DOHH2 (cell line): ENCODE results near the gene BTF3L4.
"Not testable (repeated sequence)": the region's sequence is repeated elsewhere in the genome, so short reads cannot be mapped to it uniquely, and the experiment has no call there.

Source experiments
- H3F3A ChIP-seq: fragments of 200-600 bp; sonication (generic), shearing (Covaris generic); 2 replicates; pipeline ENCODE4 v1.6.0; 2016; ENCODE audit warnings: antibody characterized with exemption, mild to moderate bottlenecking; ENCODE audit not compliant: control insufficient read depth, insufficient read depth
- H3K27ac ChIP-seq: fragments of 200-600 bp; sonication (generic); 2 replicates; pipeline ENCODE4 v1.5.1; 2014; ENCODE audit warnings: low read depth, mild to moderate bottlenecking, low read length, moderate library complexity
- H3K27me3 ChIP-seq: fragments of 200-600 bp; sonication (generic); 2 replicates; pipeline ENCODE4 v1.6.1; 2014; ENCODE audit warnings: mild to moderate bottlenecking, low read length, mixed read lengths; ENCODE audit not compliant: control insufficient read depth
- H3K36me3 ChIP-seq: fragments of 200-600 bp; sonication (generic); 2 replicates; pipeline ENCODE4 v1.6.1; 2014; ENCODE audit warnings: mild to moderate bottlenecking, low read length, moderate library complexity, mixed read lengths; ENCODE audit not compliant: control insufficient read depth
- H3K4me1 ChIP-seq: fragments of 200-600 bp; sonication (generic); 2 replicates; pipeline ENCODE4 v1.6.1; 2014; ENCODE audit warnings: mild to moderate bottlenecking, low read length, mixed read lengths; ENCODE audit not compliant: control insufficient read depth
- H3K4me2 ChIP-seq: fragments of 200-600 bp; sonication (generic); 2 replicates; pipeline ENCODE4 v1.6.0; 2014; ENCODE audit warnings: mild to moderate bottlenecking, low read length, moderate library complexity
- H3K4me3 ChIP-seq: fragments of 200-600 bp; sonication (generic); 2 replicates; pipeline ENCODE4 v1.5.1; 2014; ENCODE audit warnings: mild to moderate bottlenecking, low read length, mixed read lengths
- H3K79me2 ChIP-seq: fragments of 200-600 bp; sonication (generic); 2 replicates; pipeline ENCODE4 v1.6.1; 2014; ENCODE audit warnings: mild to moderate bottlenecking, low read length, mixed read lengths; ENCODE audit not compliant: control insufficient read depth
- H3K9me2 ChIP-seq: fragments of 200-600 bp; sonication (generic); replicated peaks from 2 replicates; pipeline ENCODE4 v1.6.1; 2014; ENCODE audit warnings: mild to moderate bottlenecking, low read length, mixed read lengths; ENCODE audit not compliant: control insufficient read depth
- H3K9me3 ChIP-seq: fragments of 200-600 bp; sonication (generic); 2 replicates; pipeline ENCODE4 v1.6.1; 2014; ENCODE audit warnings: antibody characterized with exemption, low read length, mixed read lengths; ENCODE audit not compliant: control insufficient read depth, insufficient read depth
- H4K20me1 ChIP-seq: fragments of 200-600 bp; sonication (generic); 2 replicates; pipeline ENCODE4 v1.6.0; 2014; ENCODE audit warnings: low read depth, mild to moderate bottlenecking, antibody characterized with exemption, low read length, moderate library complexity; ENCODE audit not compliant: control insufficient read depth, insufficient read depth
- EZH2phosphoT487 ChIP-seq: fragments of 200-600 bp; sonication (generic); IDR thresholded peaks from 2 replicates; pipeline ENCODE4 v1.6.1; 2017; ENCODE audit warnings: borderline replicate concordance, mild to moderate bottlenecking, antibody characterized with exemption, low read length, moderate library complexity, mixed read lengths
- TF ChIP-seq, protein P1 (sequence below): fragments of 200-600 bp; sonication (generic); IDR thresholded peaks from one replicate; pipeline ENCODE4 v1.5.1; 2014; ENCODE audit warnings: antibody characterized with exemption, mild to moderate bottlenecking, low read depth, low read length; ENCODE audit not compliant: poor library complexity, severe bottlenecking

BTF3L4 gene

GRCh38 chr1:52022133-52022532 is 34.0 kb upstream of the BTF3L4 start:
- H4K20me1 ChIP-seq: no peaks in the 10 kb centered on the region
- no peaks in the 10 kb centered on the region for H3K79me2 ChIP-seq
- H3K27me3 ChIP-seq: no peaks in the 10 kb centered on the region
- H3K4me2 ChIP-seq: no peak overlapping the region
- TF ChIP-seq, protein P1, sequence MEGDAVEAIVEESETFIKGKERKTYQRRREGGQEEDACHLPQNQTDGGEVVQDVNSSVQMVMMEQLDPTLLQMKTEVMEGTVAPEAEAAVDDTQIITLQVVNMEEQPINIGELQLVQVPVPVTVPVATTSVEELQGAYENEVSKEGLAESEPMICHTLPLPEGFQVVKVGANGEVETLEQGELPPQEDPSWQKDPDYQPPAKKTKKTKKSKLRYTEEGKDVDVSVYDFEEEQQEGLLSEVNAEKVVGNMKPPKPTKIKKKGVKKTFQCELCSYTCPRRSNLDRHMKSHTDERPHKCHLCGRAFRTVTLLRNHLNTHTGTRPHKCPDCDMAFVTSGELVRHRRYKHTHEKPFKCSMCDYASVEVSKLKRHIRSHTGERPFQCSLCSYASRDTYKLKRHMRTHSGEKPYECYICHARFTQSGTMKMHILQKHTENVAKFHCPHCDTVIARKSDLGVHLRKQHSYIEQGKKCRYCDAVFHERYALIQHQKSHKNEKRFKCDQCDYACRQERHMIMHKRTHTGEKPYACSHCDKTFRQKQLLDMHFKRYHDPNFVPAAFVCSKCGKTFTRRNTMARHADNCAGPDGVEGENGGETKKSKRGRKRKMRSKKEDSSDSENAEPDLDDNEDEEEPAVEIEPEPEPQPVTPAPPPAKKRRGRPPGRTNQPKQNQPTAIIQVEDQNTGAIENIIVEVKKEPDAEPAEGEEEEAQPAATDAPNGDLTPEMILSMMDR: no peak
- TF ChIP-seq EZH2phosphoT487: no peak
- H3K4me3 ChIP-seq: no peak overlapping the region
- no peaks in the 10 kb centered on the region for H3K9me2 ChIP-seq
- H3K9me3 ChIP-seq: no peaks in the 10 kb centered on the region
- peaks cover 50% of the 10 kb centered on the region for H3K36me3 ChIP-seq
- H3K4me1 ChIP-seq: no peaks in the 10 kb centered on the region
- H3F3A ChIP-seq: 0 out of 2 replicates have a peak, but pooled peaks cover 2% of the 10 kb centered on the region
- H3K27ac ChIP-seq: no peak overlapping the region

DNA sequence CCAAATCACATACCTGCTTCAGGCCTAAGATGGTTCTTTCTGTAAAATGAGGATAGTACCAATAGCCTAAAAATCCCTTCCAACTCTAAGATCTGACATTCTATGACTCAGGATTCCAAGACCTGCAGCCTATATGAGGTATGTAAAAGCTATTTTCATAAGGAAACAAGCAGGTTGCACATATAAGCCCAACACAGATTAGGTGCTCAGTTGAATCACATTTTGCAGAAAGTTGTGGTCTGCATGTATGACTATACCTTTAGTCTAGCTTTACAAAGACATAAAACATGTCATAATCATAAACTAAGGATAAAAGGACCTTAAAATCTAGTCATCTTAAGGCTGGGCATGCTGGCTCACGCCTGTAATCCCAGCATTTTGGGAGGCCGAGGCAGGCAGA is 29.8 kb upstream of the BTF3L4 start:
- Histone ChIP-seq H3K27me3 (no peaks in the 10 kb centered on the region), H3K36me3 (peaks cover 55% of the 10 kb centered on the region), H3K27ac (no peak overlapping the region), H3K4me2 (no peak overlapping the region), H4K20me1 (no peaks in the 10 kb centered on the region), H3K79me2 (peaks cover 16% of the 10 kb centered on the region), H3K4me3 (no peak overlapping the region), H3K9me2 (no peaks in the 10 kb centered on the region), H3K4me1 (peaks cover 5% of the 10 kb centered on the region), H3K9me3 (no peaks in the 10 kb centered on the region), H3F3A (0 out of 2 replicates have a peak, but pooled peaks cover 2% of the 10 kb centered on the region)
- TF ChIP-seq EZH2phosphoT487: no peak
- TF ChIP-seq, protein P1: no peak

DNA sequence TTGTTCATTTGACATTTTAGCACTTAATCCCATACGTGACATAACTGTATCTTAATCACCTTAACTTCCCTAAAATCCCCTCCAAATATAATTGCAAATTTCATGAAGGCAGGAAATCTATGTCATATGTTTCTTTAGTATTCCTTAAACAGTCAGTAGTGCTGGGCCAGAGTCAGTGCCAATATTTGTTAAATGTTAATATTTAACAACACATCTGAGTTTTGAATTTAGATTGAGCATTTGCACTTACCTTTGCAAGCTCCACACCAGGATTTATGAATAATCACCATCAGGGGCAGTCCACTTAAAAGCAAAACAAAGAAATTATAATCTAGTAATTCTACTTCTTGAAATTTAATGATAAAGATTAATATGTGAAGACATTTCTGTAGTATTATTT is 27.8 kb upstream of the BTF3L4 start:
- Histone ChIP-seq H3K27ac (no peak overlapping the region), H3K79me2 (peaks cover 37% of the 10 kb centered on the region)
- TF ChIP-seq EZH2phosphoT487: no peak
- TF ChIP-seq, protein P1: no peak

GRCh38 chr1:52028839-52029238 is 27.3 kb upstream of the BTF3L4 start:
- Histone ChIP-seq H3K36me3 (peaks cover 58% of the 10 kb centered on the region), H3K79me2 (peaks cover 42% of the 10 kb centered on the region), H3K4me1 (peaks cover 20% of the 10 kb centered on the region), H4K20me1 (peaks cover 14% of the 10 kb centered on the region; the same call in 1 of the 2 replicates)
- not testable (repeated sequence) for H3K27me3 ChIP-seq, H3K4me3 ChIP-seq, H3K9me3 ChIP-seq, H3K27ac ChIP-seq, H3K4me2 ChIP-seq, H3K9me2 ChIP-seq, H3F3A ChIP-seq

More for the DNA sequence above, 27.8 kb upstream of the BTF3L4 start:
- Histone ChIP-seq H3K4me1 (peaks cover 18% of the 10 kb centered on the region), H3K27me3 (no peaks in the 10 kb centered on the region), H3K9me3 (no peaks in the 10 kb centered on the region), H3K36me3 (peaks cover 60% of the 10 kb centered on the region), H3K4me2 (no peak overlapping the region), H4K20me1 (peaks cover 14% of the 10 kb centered on the region; the same call in 1 of the 2 replicates), H3K9me2 (no peaks in the 10 kb centered on the region), H3K4me3 (no peak overlapping the region), H3F3A (0 out of 2 replicates have a peak, but pooled peaks cover 2% of the 10 kb centered on the region)
